Activated T-cell treated with anti-CD3 and anti-CD28 coated beads, Interleukin-2, amount 50 U/mL, for 24 hours (primary cell): Measurements from ENCODE around the gene GNLY.

ENCODE experiments used
- DNase-seq: peaks from one replicate; pipeline ENCODE4 v3.0.0-alpha.2; 2020
- H3K27ac Mint-ChIP-seq: 2 replicates; pipeline ENCODE4 v1.8.0; 2020; ENCODE audit warnings: mild to moderate bottlenecking, mixed read lengths
- H3K27me3 Mint-ChIP-seq: 2 replicates; pipeline ENCODE4 v1.8.0; 2020; ENCODE audit warnings: mixed read lengths
- H3K36me3 Mint-ChIP-seq: 2 replicates; pipeline ENCODE4 v1.8.0; 2020; ENCODE audit warnings: low read depth, mixed read lengths
- H3K4me1 Mint-ChIP-seq: 2 replicates; pipeline ENCODE4 v1.8.0; 2020; ENCODE audit warnings: low read depth, mixed read lengths
- H3K4me3 Mint-ChIP-seq: 2 replicates; pipeline ENCODE4 v1.8.0; 2020; ENCODE audit warnings: mild to moderate bottlenecking, moderate library complexity, mixed read lengths
- H3K9me3 Mint-ChIP-seq: 2 replicates; pipeline ENCODE4 v1.8.0; 2020; ENCODE audit warnings: mixed read lengths

Gene GNLY

GRCh38 chr2:85672456-85672855, 21.7 kb upstream of the GNLY start:
- H3K27ac Mint-ChIP-seq = no peak overlapping the region
- no peaks in the 10 kb centered on the region for H3K36me3 Mint-ChIP-seq
- no peaks in the 10 kb centered on the region for H3K27me3 Mint-ChIP-seq
- no peak for DNase-seq
- H3K9me3 Mint-ChIP-seq = no peaks in the 10 kb centered on the region
- H3K4me1 Mint-ChIP-seq = no peaks in the 10 kb centered on the region
- no peak overlapping the region for H3K4me3 Mint-ChIP-seq

- Mint-ChIP-seq H3K4me1 (no peaks in the 10 kb centered on the region), H3K9me3 (no peaks in the 10 kb centered on the region), H3K36me3 (no peaks in the 10 kb centered on the region), H3K27ac (no peak overlapping the region), H3K27me3 (no peaks in the 10 kb centered on the region), H3K4me3 (no peak overlapping the region)
- DNase-seq = no peak
Measured at GRCh38 chr2:85673716-85674375, 20.3 kb upstream of the GNLY start.

- H3K36me3 Mint-ChIP-seq = no peaks in the 10 kb centered on the region
- H3K27me3 Mint-ChIP-seq = no peaks in the 10 kb centered on the region
- no peak overlapping the region for H3K4me3 Mint-ChIP-seq
- H3K9me3 Mint-ChIP-seq = no peaks in the 10 kb centered on the region
- peaks cover 2% of the 10 kb centered on the region for H3K4me1 Mint-ChIP-seq
- H3K27ac Mint-ChIP-seq = no peak overlapping the region
- no peak for DNase-seq
Measured at GRCh38 chr2:85674417-85674816, 19.7 kb upstream of the GNLY start.

- peaks cover 2% of the 10 kb centered on the region for H3K27me3 Mint-ChIP-seq
- no peaks in the 10 kb centered on the region for H3K36me3 Mint-ChIP-seq
- H3K9me3 Mint-ChIP-seq = no peaks in the 10 kb centered on the region
- H3K27ac Mint-ChIP-seq = no peak overlapping the region
- DNase-seq = no peak
- H3K4me1 Mint-ChIP-seq = peaks cover 2% of the 10 kb centered on the region
- no peak overlapping the region for H3K4me3 Mint-ChIP-seq
Measured at GRCh38 chr2:85675427-85675826, 18.7 kb upstream of the GNLY start.

- H3K27ac Mint-ChIP-seq = no peak overlapping the region
- no peak overlapping the region for H3K4me3 Mint-ChIP-seq
- peaks cover 2% of the 10 kb centered on the region for H3K27me3 Mint-ChIP-seq
- H3K4me1 Mint-ChIP-seq = peaks cover 6% of the 10 kb centered on the region
- H3K9me3 Mint-ChIP-seq = no peaks in the 10 kb centered on the region
- no peak for DNase-seq
- no peaks in the 10 kb centered on the region for H3K36me3 Mint-ChIP-seq
Measured at GRCh38 chr2:85675866-85676548, 18.2 kb upstream of the GNLY start.

GRCh38 chr2:85678377-85678776, 15.8 kb upstream of the GNLY start:
- DNase-seq = no peak
- Mint-ChIP-seq H3K4me3 (no peak overlapping the region), H3K9me3 (no peaks in the 10 kb centered on the region), H3K27ac (no peak overlapping the region), H3K36me3 (no peaks in the 10 kb centered on the region), H3K27me3 (peaks cover 2% of the 10 kb centered on the region), H3K4me1 (peaks cover 10% of the 10 kb centered on the region)

GRCh38 chr2:85678794-85679672, 15.1 kb upstream of the GNLY start:
- Mint-ChIP-seq H3K27ac (no peak overlapping the region), H3K4me3 (no peak overlapping the region), H3K27me3 (peaks cover 2% of the 10 kb centered on the region), H3K36me3 (no peaks in the 10 kb centered on the region), H3K4me1 (peaks cover 10% of the 10 kb centered on the region), H3K9me3 (no peaks in the 10 kb centered on the region)
- DNase-seq = peak; percentile 86

GRCh38 chr2:85680707-85681371, 13.3 kb upstream of the GNLY start:
- no peaks in the 10 kb centered on the region for H3K36me3 Mint-ChIP-seq
- no peak for DNase-seq
- H3K4me3 Mint-ChIP-seq = no peak overlapping the region
- peaks cover 2% of the 10 kb centered on the region for H3K27me3 Mint-ChIP-seq
- H3K4me1 Mint-ChIP-seq = peaks cover 10% of the 10 kb centered on the region
- H3K9me3 Mint-ChIP-seq = no peaks in the 10 kb centered on the region
- H3K27ac Mint-ChIP-seq = no peak overlapping the region

- Mint-ChIP-seq H3K27ac (no peak overlapping the region), H3K4me1 (peaks cover 10% of the 10 kb centered on the region), H3K36me3 (no peaks in the 10 kb centered on the region), H3K27me3 (peaks cover 2% of the 10 kb centered on the region), H3K9me3 (no peaks in the 10 kb centered on the region), H3K4me3 (no peak overlapping the region)
- DNase-seq = no peak
Measured at GRCh38 chr2:85681372-85681763, 12.8 kb upstream of the GNLY start.

GRCh38 chr2:85681776-85682175, 12.4 kb upstream of the GNLY start:
- no peak for DNase-seq
- no peak overlapping the region for H3K27ac Mint-ChIP-seq
- H3K36me3 Mint-ChIP-seq = no peaks in the 10 kb centered on the region
- no peaks in the 10 kb centered on the region for H3K9me3 Mint-ChIP-seq
- peaks cover 2% of the 10 kb centered on the region for H3K27me3 Mint-ChIP-seq
- peaks cover 10% of the 10 kb centered on the region for H3K4me1 Mint-ChIP-seq
- H3K4me3 Mint-ChIP-seq = no peak overlapping the region

GRCh38 chr2:85682378-85682777, 11.8 kb upstream of the GNLY start:
- no peak for DNase-seq
- Mint-ChIP-seq H3K36me3 (no peaks in the 10 kb centered on the region), H3K4me3 (no peak overlapping the region), H3K9me3 (no peaks in the 10 kb centered on the region), H3K4me1 (peaks cover 10% of the 10 kb centered on the region), H3K27ac (no peak overlapping the region), H3K27me3 (peaks cover 5% of the 10 kb centered on the region)

GRCh38 chr2:85684380-85684779, 9.8 kb upstream of the GNLY start:
- no peak for DNase-seq
- Mint-ChIP-seq H3K27me3 (peaks cover 6% of the 10 kb centered on the region), H3K9me3 (no peaks in the 10 kb centered on the region), H3K36me3 (no peaks in the 10 kb centered on the region), H3K4me3 (no peak overlapping the region), H3K27ac (no peak overlapping the region), H3K4me1 (peaks cover 8% of the 10 kb centered on the region)

GRCh38 chr2:85684806-85685205, 9.4 kb upstream of the GNLY start:
- DNase-seq = no peak
- Mint-ChIP-seq H3K36me3 (no peaks in the 10 kb centered on the region), H3K4me1 (peaks cover 8% of the 10 kb centered on the region), H3K4me3 (no peak overlapping the region), H3K27ac (no peak overlapping the region), H3K9me3 (no peaks in the 10 kb centered on the region), H3K27me3 (peaks cover 6% of the 10 kb centered on the region)

- no peaks in the 10 kb centered on the region for H3K36me3 Mint-ChIP-seq
- H3K9me3 Mint-ChIP-seq = no peaks in the 10 kb centered on the region
- H3K27me3 Mint-ChIP-seq = peaks cover 3% of the 10 kb centered on the region
- H3K4me1 Mint-ChIP-seq = peaks cover 4% of the 10 kb centered on the region
- no peak for DNase-seq
- H3K4me3 Mint-ChIP-seq = no peak overlapping the region
- no peak overlapping the region for H3K27ac Mint-ChIP-seq
Measured at GRCh38 chr2:85690932-85691331, 3.2 kb upstream of the GNLY start.
